GM23248 (cell line): ENCODE results near the gene UBE2I.

ENCODE experiments used
- EZH2 ChIP-seq: fragments of 200-600 bp; sonication (generic); IDR thresholded peaks from 2 replicates; pipeline ENCODE4 v1.6.1; 2018; ENCODE audit warnings: antibody characterized with exemption, mild to moderate bottlenecking; ENCODE audit not compliant: insufficient read depth, poor library complexity, severe bottlenecking
- EZH2phosphoT487 ChIP-seq: fragments of 200-600 bp; sonication (generic); IDR thresholded peaks from 2 replicates; pipeline ENCODE4 v1.6.1; 2018; ENCODE audit warnings: antibody characterized with exemption, moderate library complexity, mild to moderate bottlenecking, low read depth; ENCODE audit not compliant: insufficient read depth

DNA sequence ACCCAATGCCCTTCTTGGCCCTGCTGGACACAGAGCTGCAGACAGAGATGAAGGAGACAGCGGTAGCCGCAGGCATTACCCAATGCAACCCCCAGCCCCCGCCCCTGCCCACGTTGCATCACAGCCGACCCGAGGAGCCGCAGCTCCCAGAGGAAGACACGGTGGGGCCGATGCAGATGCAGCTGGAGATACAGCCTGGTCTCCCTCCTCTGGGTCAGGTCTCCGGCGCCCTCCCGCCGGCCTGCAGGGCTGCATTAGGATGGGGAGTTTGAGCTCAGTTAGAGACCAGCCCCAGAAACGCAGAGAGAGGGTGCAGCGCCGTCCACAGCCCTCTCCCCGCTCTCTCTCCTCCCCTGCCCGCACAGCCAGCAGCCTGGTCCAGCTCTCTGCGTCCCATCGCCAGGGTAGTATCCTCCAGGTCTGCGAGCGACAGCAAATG, 19.4 kb upstream of the UBE2I start:
- TF ChIP-seq EZH2 = no peak
- no peak for TF ChIP-seq EZH2phosphoT487
